Heart left ventricle (tissue), 16 donors: ENCODE data around the gene COG4. TPM values are rescaled to one million over a fixed set of nuclear protein-coding genes. Genes with fewer than 3 reads are reported as not detected.
A peak's percentile ranks its signal among the peaks of the same experiment; 100 is the strongest.

Experiments
- ATAC-seq, 4 donors: fragments of 200-7000 bp; cut with Tn5 transposase; one replicate each; pipeline ENCODE4 v1.9.1; 2020 to 2022; ENCODE audit warnings: moderate library complexity in 4 of 4, mild to moderate bottlenecking in 3 of 4, moderate number of reproducible peaks in 1 of 4
- DNase-seq, 5 donors: peaks; one replicate each; pipeline ENCODE4 v3.0.0-alpha.2; 2020
- H3K27ac ChIP-seq, 12 donors: fragments of 200-600 bp; sonication (generic) in 4 of 12; one replicate each; pipeline versions ENCODE4 v1.5.0 to v1.8.0; 2016 to 2022; ENCODE audit warnings: mild to moderate bottlenecking in 2 of 12
- H3K27me3 ChIP-seq, 9 donors: fragments of 200-600 bp; sonication (generic) in 2 of 9; one replicate each; pipeline versions ENCODE4 v1.5.1 to v1.8.0; 2016 to 2022; ENCODE audit warnings: mild to moderate bottlenecking in 3 of 9
- H3K36me3 ChIP-seq, 9 donors: fragments of 200-600 bp; sonication (generic) in 2 of 9; one replicate each; pipeline versions ENCODE4 v1.5.0 to v1.8.0; 2018 to 2022; ENCODE audit warnings: mild to moderate bottlenecking in 2 of 9
- H3K4me1 ChIP-seq, 12 donors: fragments of 200-600 bp; sonication (generic) in 4 of 12; one replicate each; pipeline versions ENCODE4 v1.5.0 to v1.8.0; 2016 to 2022; ENCODE audit warnings: mild to moderate bottlenecking in 3 of 12
- H3K4me3 ChIP-seq, 12 donors: fragments of 200-600 bp; sonication (generic) in 4 of 12; one replicate each; pipeline versions ENCODE4 v1.5.0 to v1.8.0; 2017 to 2022; ENCODE audit warnings: mild to moderate bottlenecking in 9 of 12, moderate library complexity in 4 of 12
- H3K9me3 ChIP-seq, 12 donors: fragments of 200-600 bp; sonication (generic) in 4 of 12; one replicate each; pipeline versions ENCODE4 v1.5.0 to v1.8.0; 2016 to 2022; ENCODE audit warnings: mild to moderate bottlenecking in 1 of 12
- POLR2A ChIP-seq, 2 donors: fragments of 450-650 bp; IDR thresholded peaks; one replicate each; pipeline ENCODE4 v1.6.1; 2017; ENCODE audit warnings: antibody characterized with exemption in 2 of 2, mild to moderate bottlenecking in 2 of 2, moderate library complexity in 2 of 2
- WGBS, 4 donors: extraction: QIAGEN DNeasy Blood & Tissue Kit in 2 of 4; methylation state at CpG; one replicate each; pipeline versions ENCODE4 v1.1.5 to v1.1.7; 2013 to 2018; 5-methylcytosine and 5-hydroxymethylcytosine counted together
- intact Hi-C, 10 donors: fragments of 100-400 bp; cut with DNase I; formaldehyde crosslinking; loops; one replicate each; pipeline versions ENCODE4 v1.11.1 to v1.14.2; 2022
- polyA plus RNA-seq, 2 donors: library from polyadenylated mRNA; stranded (reverse); fragments of 200-250 nt; gene quantifications; one replicate each; pipeline ENCODE4 v1.2.3, GENCODE V29; 2013
- total RNA-seq, 9 donors: library from RNA; depleted of rRNA in 2 of 9; stranded (reverse); fragments of >200 nt in 2 of 9; fragmentation: NEBNext Ultra II Directional in 3 of 9; extraction: Animal tissue kit (Norgen Biotek cat#: 25700) in 3 of 9; gene quantifications; one replicate each; pipeline versions ENCODE4 v1.1.0 to v1.2.4, GENCODE V29; 2016 to 2023
- TF ChIP-seq, protein P1 (sequence below), 12 donors: fragments of 200-600 bp; sonication (generic) in 4 of 12; IDR thresholded peaks; one replicate each; pipeline versions ENCODE4 v1.5.0 to v1.8.0; 2018 to 2022; ENCODE audit warnings: antibody characterized with exemption in 12 of 12, mild to moderate bottlenecking in 5 of 12
- donor health status: ischemic (EF 13 %, LVEDD 7.1; RV severe dilation, severe dysfunction).
- donor health status: healthy with polysubstance abuse.
- donor health status: DM: no; HTN: yes; CAD: no.
- donor health status: DM: no; HTN: no; CAD: no.
- donor health status: ischemic (EF 25% LVEDD 6.9; RV normal size, moderate dysfunction).
- donor health status: ischemic (EF 25% LVEDD 5.7; RV mildly dilated, moderate dysfunction).
- donor health status: healthy.
- donor health status: DM: yes; HTN: yes; CAD: no.
- donor health status: ischemic (EF 35%, LVEDD 5.7; RV mildly dilated, moderate dysfunction).
- donor health status: nonischemic (EF 11% LVEDD 7.7; RV severe dilation, severe dysfunction).
- donor health status: DM: yes; HTN: yes; CAD: no.
- donor health status: PGD.
- donor health status: ischemic (EF 29% LVEDD 5.4; RV normal size, mild dysfunction).
- donor health status: nonischemic (EF 23%, LVEDD 6.1; RV moderate dilation, normal function).

The COG4 gene
- total and polyA plus RNA-seq, 11 donors, result 30.7 to 45.7 (median 39.8) TPM

DNA sequence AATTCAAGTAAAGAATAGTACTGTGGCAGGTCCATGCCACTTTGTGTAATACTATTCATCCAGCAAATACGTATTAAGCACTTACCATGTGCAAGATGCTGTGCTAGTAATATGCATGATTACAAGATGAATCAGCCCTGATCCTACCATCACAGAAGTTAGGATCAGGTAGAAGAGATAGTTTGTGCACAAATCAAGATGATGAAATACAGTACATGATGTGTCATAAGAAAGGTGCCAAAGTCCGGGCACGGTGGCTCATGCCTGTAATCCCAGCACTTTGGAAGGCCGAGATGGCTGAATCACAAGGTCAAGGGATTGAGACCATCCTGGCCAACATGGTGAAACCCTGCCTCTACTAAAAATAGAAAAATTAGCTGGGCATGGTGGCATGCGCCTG lies 10.9 kb downstream of the COG4 start:
- TF ChIP-seq, protein P1, sequence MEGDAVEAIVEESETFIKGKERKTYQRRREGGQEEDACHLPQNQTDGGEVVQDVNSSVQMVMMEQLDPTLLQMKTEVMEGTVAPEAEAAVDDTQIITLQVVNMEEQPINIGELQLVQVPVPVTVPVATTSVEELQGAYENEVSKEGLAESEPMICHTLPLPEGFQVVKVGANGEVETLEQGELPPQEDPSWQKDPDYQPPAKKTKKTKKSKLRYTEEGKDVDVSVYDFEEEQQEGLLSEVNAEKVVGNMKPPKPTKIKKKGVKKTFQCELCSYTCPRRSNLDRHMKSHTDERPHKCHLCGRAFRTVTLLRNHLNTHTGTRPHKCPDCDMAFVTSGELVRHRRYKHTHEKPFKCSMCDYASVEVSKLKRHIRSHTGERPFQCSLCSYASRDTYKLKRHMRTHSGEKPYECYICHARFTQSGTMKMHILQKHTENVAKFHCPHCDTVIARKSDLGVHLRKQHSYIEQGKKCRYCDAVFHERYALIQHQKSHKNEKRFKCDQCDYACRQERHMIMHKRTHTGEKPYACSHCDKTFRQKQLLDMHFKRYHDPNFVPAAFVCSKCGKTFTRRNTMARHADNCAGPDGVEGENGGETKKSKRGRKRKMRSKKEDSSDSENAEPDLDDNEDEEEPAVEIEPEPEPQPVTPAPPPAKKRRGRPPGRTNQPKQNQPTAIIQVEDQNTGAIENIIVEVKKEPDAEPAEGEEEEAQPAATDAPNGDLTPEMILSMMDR (IDR thresholded peaks at IDR 0.05), result no peak
- H3K27me3 ChIP-seq, result no peaks in the 10 kb centered on the region
- no peak for ATAC-seq
- no peak overlapping the region for H3K27ac ChIP-seq
- intact Hi-C loops, result no loop called here
- no peaks in the 10 kb centered on the region for H3K9me3 ChIP-seq
- 92 to 93% (median 92%) methylated on average over 5 of the region's 5 CpGs for WGBS, 4 donors
- peaks cover 0 to 6% (median 0%) of the 10 kb centered on the region in 12 donors for H3K4me1 ChIP-seq
- DNase-seq, result no peak
- no peak overlapping the region for H3K4me3 ChIP-seq
- H3K36me3 ChIP-seq, result peaks cover 0 to 100% (median 100%) of the 10 kb centered on the region in 9 donors

GRCh38 chr16:70511833-70512232 lies 11.5 kb downstream of the COG4 start:
- Histone ChIP-seq H3K27ac (no peak overlapping the region), H3K9me3 (no peaks in the 10 kb centered on the region), H3K4me1 (peaks cover 0 to 6% (median 0%) of the 10 kb centered on the region in 12 donors), H3K36me3 (peaks cover 0 to 100% (median 100%) of the 10 kb centered on the region in 9 donors), H3K27me3 (no peaks in the 10 kb centered on the region), H3K4me3 (no peak overlapping the region)
- DNase-seq (no peak), ATAC-seq (no peak)
- TF ChIP-seq, protein P1 (IDR thresholded peaks at IDR 0.05), result no peak
- no peak for TF ChIP-seq POLR2A (IDR thresholded peaks at IDR 0.05)
- intact Hi-C loops, result no loop called here
- WGBS, 4 donors, result 94 to 98% (median 95%) methylated on average over 1 of the region's 1 CpG

DNA sequence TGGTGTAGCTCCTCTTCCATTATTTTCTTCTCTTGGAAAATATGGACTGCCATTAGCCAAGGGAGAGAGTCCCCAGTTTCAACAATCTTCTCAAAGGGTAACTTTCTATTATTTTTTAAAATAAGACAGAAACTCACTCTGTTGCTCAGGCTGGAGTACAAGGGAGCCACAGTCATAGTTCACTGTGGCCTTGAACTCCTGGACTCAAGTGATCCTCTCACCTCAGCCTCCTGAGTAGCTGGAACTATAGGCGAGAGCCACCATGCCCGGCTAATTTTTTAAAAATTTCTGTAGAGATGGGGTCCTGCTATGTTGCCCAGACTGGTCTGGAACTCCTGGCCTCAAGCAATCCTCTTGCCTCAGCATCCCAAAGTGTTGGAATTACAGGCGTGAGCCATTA lies 13.1 kb downstream of the COG4 start:
- H3K4me1 ChIP-seq, result peaks cover 0 to 6% (median 0%) of the 10 kb centered on the region in 12 donors
- no peak for TF ChIP-seq POLR2A (IDR thresholded peaks at IDR 0.05)
- TF ChIP-seq, protein P1 (IDR thresholded peaks at IDR 0.05), result no peak
- WGBS, 4 donors, result 91 to 96% (median 94%) methylated on average over 3 of the region's 3 CpGs
- no peak overlapping the region for H3K4me3 ChIP-seq
- intact Hi-C loops, result no loop called here
- ATAC-seq (no peak), DNase-seq (no peak)
- H3K27ac ChIP-seq, result no peak overlapping the region
- H3K36me3 ChIP-seq, result peaks cover 0 to 96% (median 91%) of the 10 kb centered on the region in 9 donors
- no peaks in the 10 kb centered on the region for H3K9me3 ChIP-seq
- no peaks in the 10 kb centered on the region for H3K27me3 ChIP-seq

DNA sequence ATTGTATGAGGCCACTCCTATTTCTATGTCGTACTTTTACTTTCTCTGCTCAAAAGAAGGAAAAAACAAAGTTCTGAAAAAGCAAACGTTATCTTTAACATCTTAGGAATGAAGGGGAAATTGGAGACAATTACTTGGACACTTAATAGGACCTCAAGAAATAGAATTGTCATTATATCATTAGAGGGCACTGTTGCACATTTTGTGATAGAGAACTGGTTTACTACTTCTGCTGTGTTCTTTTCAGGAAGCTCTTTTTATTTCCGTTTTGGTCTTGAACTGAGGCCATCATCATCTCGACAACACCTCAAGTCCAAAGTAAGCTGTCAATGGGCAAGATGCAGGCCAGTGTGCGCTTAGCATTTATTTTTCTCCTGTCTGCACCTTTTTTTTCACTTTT lies 14.6 kb downstream of the COG4 start:
- TF ChIP-seq POLR2A (IDR thresholded peaks at IDR 0.05), result no peak
- TF ChIP-seq, protein P1 (IDR thresholded peaks at IDR 0.05), result peak in 5 of 12 donors; percentile 16 to 42 (median 31)
- Histone ChIP-seq H3K4me3 (no peak overlapping the region), H3K27ac (no peak overlapping the region), H3K9me3 (no peaks in the 10 kb centered on the region), H3K4me1 (peaks cover 0 to 6% (median 0%) of the 10 kb centered on the region in 12 donors), H3K27me3 (no peaks in the 10 kb centered on the region), H3K36me3 (peaks cover 0 to 94% (median 81%) of the 10 kb centered on the region in 9 donors)
- DNase-seq (no peak), ATAC-seq (no peak)
- 49 to 64% (median 58%) methylated on average over 5 of the region's 5 CpGs for WGBS, 4 donors
- intact Hi-C loops, result no loop called here
